Eye (tissue), 1 donor: ENCODE data around the gene UBA6.
A peak's percentile ranks its signal among the peaks of the same experiment; 100 is the strongest.
"Not testable (repeated sequence)": the region's sequence is repeated elsewhere in the genome, so short reads cannot be mapped to it uniquely, and the experiment has no call there.

Source experiments
- DNase-seq: peaks from one replicate; pipeline ENCODE4 v3.0.0-alpha.2; 2015

The UBA6 gene

DNA sequence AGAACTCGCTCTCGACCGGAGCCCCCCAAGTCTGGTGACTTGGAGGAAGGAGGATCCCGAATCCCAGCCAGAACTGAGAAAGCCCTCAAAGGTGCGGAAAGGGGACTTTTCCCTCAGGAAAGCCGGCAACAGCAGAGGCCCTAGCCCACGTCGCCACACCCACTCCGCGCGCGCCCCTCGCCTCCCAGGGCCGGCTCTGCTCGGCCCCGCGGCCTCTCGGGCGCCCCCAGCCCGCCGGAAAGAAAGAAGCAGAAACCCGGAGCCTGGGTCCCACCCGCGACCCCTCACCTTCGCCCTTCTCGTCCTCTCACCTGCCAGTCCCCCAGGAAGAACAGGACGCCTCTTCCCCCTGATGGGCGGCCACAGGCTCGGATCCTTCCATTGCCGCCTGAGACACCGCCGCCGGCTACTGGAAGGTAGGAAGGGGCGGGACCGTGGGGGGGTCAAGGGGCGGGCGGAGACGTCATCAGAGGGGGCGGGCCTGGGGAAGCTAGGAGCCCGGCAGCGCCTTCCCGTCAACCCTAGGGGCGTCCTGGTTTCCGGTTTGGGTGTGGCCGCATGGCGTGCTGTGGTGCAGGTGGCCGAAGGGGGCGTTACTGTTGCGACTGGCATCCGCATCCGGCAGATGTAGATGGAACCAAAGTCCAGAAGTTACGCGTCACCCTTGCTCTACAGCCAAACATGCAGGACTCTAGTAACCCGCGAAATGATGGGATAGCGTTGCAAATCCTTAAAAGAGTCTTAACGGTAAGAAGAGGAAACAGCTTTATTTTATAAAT, at the start of gene UBA6:
TSS of gene UBA6 (minus strand) at position 418 of the 779 bp plus-strand sequence. CDS start at position 382, 36 bp downstream.
- DNase-seq = peak; percentile 98

DNA sequence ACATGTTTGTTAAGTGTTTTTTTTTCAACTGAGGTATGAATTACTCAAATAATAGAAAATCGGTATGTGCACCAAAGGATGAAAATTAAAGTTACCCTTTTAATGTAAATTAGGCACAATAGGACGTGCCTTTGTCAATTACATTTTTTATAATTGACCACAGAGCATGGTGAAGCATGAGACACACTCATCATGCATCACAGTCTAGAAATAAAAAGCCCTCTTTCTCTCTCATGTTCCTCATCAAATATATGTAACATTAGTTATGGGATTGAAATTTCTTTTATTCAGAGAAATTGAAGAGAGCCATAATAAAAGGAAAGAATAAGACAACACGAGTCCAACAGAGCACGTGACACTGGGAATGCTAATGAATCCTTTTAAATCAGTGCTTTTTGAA, 49.7 kb upstream of the UBA6 start:
- DNase-seq = no peak

DNA sequence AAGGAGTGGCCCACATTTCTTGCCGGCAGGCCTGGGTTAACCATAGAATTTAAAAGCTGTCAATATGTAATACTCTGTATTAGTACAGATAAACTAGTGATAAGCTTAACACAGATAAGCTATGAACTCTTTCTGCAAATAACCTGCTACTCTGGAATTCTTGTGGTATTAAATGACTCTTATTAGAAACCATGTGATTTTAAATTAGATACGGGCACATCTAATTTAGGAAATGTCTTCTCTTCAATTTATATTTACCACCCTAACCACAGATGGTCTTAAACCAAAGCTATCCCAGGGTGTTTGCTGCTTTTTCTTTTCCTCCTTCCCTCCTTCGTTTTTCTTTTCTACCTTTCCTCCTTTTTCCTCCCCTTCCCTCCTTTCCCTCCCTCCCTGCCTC, 48.3 kb upstream of the UBA6 start:
- DNase-seq = no peak

DNA sequence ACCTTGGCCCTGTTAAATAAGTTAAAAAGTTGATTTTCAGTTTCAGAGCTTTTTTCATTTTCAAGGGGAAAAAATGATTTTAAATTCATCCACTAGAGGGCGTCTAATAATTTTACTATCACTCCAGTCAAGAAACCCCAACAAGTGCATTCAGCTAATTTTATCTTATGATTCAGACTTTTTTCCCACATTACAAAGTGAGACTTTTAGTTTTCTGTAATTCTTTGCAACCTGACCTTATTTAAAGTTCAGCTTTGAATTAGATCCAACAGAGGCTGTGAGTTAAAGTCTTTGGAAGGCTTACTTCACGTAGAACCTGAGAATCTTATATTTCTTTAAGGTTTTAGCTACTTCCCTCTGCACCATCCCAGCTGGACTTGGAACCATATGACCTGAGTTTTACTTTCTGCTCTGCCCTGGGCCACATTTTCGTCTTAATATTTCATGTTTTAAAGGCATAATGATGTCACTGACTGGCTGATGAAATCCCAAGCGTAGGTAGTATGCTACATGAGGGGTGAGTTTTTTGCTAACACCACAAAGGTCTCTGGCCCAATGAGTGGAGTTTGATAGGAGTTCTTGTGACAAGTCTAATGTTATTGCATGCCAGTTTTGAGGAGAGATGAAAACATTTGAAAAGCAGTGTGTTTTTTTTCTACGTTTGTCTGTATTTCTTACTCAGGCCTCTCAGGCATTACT, 46.0 kb upstream of the UBA6 start:
- DNase-seq = peak; percentile 74

DNA sequence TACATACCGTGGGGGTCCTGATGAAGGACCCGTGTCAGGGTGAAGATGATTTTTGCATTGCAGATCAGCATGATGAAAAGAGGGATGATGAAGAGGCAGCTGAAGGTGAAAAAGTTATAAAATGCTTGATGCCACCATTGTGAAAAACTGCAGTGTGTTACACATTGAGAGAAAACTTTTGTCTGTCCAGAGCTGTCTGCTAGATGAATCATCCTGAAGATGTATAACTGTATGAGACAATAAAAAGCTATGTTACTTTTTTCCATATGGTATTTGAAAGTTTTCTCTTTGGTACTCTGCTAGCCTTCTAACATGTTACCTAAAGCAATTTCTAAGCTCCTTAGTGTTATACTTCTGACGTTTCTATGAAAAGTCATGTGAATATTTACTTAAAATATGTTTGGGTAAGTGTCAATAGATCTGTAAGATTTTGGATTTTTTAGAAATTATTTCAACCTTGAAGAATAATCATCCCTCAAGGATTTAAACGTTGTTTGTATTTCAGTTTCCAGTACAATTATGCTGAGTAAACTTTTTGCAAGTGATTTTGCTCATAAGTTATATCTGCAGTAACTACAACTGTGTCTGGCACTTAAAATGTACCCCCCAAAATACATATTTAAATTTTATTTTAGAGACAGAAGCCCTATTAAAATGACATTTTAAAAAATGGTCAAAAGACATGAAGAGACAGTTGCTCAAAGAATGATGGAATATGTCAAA, 43.8 kb upstream of the UBA6 start:
- DNase-seq = no peak

DNA sequence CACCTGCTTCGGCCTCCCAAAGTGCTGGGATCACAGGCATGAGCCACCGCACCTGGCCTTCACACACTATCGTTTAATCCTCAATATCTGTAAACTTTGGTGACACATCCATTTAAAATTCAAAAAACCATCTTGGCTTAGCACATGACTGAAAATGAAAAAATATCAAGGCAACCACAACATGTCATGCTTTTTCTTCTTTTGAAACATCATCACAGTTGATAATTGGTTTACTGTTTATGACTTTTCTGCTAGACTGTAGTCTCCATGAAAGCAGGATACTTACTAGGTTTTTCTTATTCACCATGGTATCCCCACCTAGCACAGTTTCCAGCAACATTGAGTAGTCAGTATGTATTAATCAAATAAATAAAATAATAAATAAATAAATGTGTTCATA, 42.2 kb upstream of the UBA6 start:
- DNase-seq = no peak

DNA sequence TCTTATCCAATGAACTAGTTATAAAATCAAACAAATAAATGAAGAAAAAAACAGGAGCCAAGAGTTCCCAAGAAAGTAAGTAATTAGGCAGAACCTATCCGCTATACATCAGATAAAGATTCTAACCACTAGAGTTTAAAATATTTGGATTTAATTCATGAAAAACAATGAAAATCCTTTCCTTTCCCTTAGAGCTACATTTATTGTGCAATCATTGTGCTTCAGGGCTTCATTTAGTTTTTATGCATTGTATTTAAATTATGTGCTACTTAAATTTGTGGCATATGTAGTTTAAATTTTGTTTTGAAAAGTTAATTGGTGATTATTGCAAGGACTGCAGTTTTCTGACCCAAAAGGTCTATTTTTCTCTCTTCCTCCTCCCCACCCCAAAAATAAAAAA, 35.3 kb upstream of the UBA6 start:
- DNase-seq = no peak

DNA sequence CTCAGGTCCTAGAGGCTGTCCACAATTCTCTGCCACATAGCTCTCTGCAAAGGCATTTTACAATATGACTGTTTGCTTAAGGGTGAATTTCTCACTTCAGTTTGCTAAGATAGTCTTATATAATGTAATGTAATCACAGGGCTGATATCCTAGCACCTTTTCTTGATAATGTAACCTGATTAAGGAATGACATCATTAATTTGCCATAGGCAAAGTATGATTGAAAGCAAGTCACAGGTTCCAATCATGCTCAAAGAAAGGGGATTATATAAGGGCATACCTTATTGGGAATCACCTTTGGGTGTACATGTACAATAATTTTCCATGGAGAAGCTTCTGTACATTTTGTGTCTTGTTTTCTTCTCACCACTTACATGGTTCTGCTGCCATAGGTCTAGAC, 34.4 kb upstream of the UBA6 start:
- DNase-seq = no peak

DNA sequence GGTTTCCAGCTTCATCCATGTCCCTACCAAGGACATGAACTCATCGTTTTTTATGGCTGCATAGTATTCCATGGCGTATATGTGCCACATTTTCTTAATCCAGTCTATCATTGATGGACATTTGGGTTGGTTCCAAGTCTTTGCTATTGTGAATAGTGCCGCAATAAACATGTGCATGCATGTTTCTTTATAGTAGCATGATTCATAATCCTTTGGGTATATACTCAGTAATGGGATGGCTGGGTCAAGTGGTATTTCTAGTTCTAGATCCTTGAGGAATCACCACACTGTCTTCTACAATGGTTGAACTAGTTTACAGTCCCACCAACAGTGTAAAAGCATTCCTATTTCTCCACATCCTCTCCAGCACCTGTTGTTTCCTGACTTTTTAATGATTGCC, 29.6 kb upstream of the UBA6 start:
- DNase-seq = not testable (repeated sequence)

DNA sequence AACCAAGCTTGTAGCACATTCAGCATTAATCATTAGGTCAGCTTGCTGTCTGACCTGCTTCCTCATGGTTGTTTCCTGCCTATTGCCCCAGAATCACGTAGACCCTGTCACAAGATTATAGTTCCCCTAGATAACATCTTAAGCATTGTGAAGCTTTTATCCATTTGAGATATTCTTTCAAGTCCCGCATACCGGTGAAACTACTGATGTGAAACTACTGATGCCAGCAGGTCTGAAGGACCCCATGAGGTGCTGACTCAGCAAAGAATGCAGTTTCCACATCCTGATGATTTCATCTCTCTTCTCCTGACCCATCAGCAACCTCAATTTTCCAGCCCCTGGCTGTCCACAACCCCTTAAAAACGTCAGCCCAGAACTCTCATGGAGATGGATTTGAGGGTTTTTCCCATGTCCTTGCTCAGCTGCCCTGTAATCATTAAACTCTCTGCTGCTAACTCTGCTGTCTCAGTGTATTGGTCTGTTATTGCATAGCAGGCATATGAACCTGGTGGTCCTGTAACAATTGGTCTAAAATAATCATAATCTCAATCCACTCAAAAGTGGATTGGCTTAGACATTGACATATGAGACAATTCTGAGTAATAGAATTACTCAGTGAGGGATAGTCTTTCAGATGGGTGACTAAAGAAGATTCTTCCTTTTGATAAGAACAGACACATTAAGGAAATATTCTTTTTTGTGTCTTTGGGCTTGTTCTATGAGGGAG, 26.3 kb upstream of the UBA6 start:
- no peak for DNase-seq

DNA sequence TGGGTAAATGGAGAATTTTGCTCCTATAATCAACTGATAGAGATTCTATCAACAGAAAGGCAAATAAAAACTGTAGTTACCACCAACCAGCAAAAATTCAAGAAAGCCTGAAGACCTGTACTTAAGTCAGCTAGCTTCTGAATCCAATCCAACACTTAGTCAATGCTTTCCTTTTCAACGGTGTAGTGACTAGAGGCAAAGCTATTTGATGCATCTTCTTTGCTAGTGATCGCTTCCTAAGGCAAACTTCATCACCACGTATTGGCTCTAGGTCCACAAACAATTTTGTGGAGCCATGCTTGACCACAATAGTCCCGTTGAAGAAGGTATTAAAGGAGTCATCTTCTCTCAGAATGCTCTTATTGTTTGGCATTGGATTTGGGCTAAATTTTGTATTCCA, 25.0 kb upstream of the UBA6 start:
- DNase-seq = no peak

DNA sequence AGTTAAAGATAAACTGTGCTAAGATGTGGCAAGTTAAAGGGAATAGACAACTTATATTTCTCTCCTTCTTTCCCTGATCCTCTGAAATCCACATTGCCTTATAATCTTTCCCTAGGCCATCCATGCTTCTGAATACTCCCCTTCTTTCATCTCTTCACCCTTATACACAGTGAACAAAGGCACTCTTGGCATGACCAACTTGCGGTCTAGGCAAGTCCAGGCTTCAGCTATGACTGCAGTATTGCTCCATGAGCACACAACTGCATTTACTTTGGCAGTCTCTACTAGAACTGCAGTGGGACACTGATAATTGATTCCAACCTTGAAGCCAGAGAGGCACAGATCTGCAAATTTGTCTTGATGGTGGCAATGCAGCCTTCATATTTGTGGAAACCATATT, 24.2 kb upstream of the UBA6 start:
- no peak for DNase-seq

DNA sequence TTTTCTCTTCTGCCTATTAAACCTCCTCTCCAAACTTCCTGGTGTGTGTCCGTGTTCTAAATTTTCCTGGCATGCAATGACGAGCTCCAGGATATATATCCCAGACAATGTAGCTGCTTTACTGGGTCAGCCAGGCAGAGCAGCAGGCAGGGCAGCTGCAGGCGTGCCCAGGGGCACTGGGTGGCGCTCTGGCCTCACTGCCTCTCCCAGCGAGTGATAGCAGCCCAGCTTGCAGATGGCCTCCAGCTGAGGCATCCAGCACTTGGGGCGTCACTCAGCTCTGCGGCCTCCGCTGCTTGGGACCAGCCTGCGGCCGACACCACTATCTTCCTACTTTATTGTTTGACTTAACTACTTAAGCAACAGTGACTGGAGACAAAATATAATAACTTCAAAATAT, 23.0 kb upstream of the UBA6 start:
- DNase-seq = no peak

DNA sequence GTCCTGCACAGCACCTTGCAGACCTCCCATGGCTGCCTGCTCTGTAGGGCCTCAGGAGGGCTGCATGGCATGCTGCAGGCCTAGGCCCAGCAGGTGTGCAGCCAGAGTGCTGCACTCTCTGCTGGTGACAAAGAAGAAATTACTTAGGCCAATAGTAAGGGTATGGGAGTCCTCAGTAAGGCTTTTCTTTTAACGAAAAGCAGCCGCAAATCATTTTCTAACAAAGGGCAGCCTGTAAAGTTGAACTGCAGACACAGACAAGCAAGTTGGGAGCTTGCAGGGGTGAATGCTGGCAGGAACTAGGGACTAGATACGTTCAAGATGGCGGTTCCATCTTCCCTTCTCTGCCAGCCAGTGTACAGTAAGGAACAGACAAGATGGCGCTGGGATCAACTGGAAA, 22.4 kb upstream of the UBA6 start:
- DNase-seq = no peak

DNA sequence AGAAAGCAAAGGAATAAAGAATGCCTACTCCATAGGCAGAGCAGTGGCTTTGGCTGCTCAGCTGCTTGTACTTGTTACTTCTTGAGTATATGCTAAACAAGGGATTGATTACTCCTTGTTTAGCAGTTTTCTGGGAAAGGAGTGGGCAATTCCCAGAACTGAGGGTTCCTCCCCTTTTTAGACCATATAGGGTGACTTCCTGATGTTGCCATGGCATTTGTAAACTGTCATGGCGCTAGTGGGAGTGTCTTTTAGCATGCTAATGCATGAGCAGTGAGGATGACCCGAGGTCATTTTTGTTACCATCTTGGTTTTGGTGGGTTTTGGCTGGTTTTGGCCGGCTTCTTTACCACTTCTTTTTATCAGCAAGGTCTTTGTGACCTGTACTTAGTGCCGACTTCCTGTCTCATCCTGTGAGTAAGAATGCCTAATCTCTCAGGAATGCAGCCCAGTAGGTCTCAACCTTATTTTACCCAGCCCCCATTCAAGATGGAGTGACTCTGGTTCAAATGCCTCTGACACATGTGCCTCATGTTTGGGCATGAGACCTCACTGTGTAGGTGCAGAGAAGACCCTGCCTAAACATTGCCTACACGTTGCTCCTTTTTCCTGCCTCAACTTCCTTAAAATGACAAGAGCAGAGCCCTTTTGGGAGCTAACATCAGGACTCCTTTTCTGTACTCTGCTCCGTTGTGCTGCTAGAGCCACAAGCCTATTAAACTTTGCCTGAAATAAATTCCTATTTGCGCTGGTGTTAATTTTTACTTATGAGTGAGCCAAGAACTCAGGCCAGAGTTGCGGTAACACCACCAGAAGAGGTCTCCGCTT, 21.0 kb upstream of the UBA6 start:
- DNase-seq = no peak

DNA sequence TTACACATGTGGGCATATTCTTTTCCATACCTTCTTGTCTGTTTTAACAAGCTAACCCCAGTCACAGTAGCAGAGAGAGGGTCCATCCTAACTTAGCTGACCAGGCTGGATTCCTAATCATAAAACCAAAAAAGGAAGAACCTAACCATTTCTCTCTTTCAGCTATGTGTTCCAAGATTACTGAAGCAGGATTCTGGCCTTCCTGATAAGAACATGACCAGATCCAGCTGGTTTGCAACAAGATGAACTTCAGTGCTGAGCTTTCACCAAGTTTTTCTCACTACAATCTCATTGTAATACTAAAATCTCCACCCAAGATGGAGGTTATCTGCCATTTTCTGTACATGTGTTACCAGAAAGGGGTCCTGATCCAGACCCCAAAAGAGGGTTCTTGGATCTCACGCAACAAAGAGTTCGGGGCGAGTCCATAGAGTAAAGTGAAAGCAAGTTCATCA, 20.4 kb upstream of the UBA6 start:
- no peak for DNase-seq

DNA sequence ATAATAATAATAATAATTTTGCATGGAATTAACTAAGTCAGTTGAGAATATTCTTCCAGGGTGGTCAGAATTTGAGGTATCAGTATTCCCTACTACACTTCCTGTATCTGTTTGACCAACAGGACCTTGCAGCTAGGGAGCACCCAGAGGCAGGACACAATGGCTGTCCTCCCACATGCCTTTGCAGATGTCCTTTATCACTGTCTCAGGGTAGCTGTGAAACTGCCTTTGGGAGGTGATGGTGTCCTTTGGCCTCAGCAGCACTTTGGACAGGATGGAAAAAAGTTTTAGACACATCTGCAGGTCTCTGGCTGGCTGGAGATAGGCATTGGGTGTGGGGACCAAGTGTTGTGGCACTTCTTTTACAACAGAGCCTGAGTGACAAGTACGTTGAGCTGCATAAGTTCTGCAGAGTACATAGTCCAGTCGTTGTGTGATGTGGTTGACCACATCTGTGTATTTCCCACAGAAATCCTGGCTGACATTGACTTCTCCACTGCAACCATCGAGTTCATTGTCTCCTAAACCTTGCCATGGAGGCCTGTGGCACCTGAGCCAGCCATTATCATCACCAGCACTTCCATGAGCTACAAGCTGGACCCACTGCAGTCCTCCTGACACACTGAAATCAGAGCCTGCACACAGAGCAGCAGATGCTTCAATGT, 19.1 kb upstream of the UBA6 start:
- no peak for DNase-seq

DNA sequence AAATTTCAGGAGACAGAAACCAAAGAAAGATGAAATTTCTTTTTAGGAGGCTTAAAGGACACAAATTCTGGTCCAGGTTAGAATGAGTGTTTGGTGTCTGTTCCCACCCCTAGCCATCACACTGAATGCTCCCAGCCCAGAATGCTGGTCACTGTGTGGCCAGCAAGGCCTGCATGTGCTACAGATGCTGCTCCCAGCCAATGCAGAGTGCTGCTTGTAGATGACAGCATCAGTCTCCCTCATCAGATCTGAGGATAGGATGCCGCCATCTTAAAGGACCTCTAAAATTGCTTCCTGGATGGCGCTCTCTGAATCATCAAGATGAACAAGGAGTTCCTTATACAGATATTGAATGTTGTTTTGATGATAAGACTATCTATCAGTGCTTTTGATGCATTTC, 17.9 kb upstream of the UBA6 start:
- no peak for DNase-seq

DNA sequence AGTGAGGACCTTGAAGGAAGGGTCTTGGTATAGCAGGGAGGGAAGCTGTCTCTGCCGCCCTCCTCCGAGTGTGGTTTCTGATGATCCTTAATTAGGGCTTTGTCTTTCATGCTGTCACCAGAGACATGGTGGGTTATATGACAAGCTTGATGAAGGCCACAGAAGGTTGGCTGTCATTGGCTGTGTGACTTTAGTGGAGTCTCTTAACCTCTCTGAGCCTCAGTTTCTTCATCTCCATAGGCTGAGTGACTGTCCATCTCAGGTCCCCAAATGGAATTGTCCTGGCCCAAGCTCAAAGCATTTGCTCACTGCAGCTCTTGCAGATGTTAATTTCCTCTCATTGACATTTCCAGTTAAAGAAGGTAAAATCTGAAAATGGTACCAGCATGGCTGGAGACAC, 16.6 kb upstream of the UBA6 start:
- no peak for DNase-seq

DNA sequence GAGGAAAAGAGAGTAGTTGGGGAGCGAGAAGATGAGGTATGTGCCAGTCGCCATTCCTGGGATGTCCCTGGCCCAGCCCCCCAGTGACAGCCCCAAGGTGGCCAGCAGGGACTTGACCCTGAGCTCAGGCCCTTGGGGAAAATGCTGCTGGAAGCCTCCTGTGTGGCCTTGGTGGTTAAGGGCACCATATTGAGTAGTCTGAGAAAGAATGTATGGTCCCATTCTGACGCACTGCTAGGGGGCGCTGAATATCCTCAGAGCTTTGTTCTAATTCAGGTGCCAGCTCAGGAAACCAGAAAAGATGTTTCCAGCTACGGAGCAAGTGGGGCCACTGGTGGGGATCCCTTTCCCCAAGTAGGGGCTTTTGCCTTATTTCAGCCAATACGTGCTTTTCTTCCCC, 14.0 kb upstream of the UBA6 start:
- no peak for DNase-seq

DNA sequence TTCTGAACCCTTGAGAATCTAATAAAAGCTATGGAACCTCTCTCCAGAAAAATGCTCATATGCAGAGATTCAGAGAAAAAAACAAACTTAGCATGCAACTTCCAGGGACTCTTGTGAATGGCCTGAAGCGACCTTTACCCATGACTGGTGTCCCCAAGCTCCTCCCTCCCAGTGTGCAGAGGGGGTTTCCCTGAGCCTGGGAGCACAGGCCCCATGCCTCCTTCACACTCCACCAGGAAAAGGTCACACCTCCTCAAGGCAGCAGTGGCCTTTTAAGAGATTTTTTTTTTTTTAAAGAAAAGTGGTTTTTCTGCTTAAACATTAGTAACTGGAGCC, 13.3 kb upstream of the UBA6 start:
- DNase-seq = no peak
